GM10266 (cell line): ENCODE measurements around the gene RICTOR.
A peak's percentile ranks its signal among the peaks of the same experiment; 100 is the strongest.

Experiments
- DNase-seq: peaks from one replicate; pipeline ENCODE4 v3.0.0; 2012; ENCODE audit errors: extremely low spot score
- CTCF ChIP-seq: IDR thresholded peaks from 2 replicates; pipeline ENCODE4 v1.5.1; 2012; ENCODE audit warnings: mild to moderate bottlenecking, low read depth; ENCODE audit not compliant: control insufficient read depth, insufficient read depth; ENCODE audit errors: missing control alignments

Gene RICTOR

GRCh38 chr5:39074017-39074814 is at the start of gene RICTOR:
RICTOR (minus strand) TSS chr5:39074399; CDS start chr5:39074377, 22 bp downstream.
- TF ChIP-seq CTCF, result no peak
- DNase-seq, result peak; percentile 96

GRCh38 chr5:39121922-39122321 is 47.7 kb upstream of the RICTOR start:
- TF ChIP-seq CTCF, result no peak

GRCh38 chr5:39121315-39121714 is 47.1 kb upstream of the RICTOR start:
- DNase-seq, result no peak
- TF ChIP-seq CTCF, result no peak

More at GRCh38 chr5:39121922-39122321, 47.7 kb upstream of the RICTOR start:
- DNase-seq, result no peak

- no peak for TF ChIP-seq CTCF
These were observed 45.8 kb upstream of the RICTOR start for GRCh38 chr5:39120052-39120420.

GRCh38 chr5:39119404-39120051 is 45.3 kb upstream of the RICTOR start:
- DNase-seq, result no peak
- TF ChIP-seq CTCF, result no peak

More at GRCh38 chr5:39120052-39120420, 45.8 kb upstream of the RICTOR start:
- no peak for DNase-seq

GRCh38 chr5:39118638-39119037 is 44.4 kb upstream of the RICTOR start:
- DNase-seq, result no peak
- TF ChIP-seq CTCF, result no peak

GRCh38 chr5:39117401-39117800 is 43.2 kb upstream of the RICTOR start:
- no peak for TF ChIP-seq CTCF
- no peak for DNase-seq
